ENCODE measurements around the gene EGFR.

DNA sequence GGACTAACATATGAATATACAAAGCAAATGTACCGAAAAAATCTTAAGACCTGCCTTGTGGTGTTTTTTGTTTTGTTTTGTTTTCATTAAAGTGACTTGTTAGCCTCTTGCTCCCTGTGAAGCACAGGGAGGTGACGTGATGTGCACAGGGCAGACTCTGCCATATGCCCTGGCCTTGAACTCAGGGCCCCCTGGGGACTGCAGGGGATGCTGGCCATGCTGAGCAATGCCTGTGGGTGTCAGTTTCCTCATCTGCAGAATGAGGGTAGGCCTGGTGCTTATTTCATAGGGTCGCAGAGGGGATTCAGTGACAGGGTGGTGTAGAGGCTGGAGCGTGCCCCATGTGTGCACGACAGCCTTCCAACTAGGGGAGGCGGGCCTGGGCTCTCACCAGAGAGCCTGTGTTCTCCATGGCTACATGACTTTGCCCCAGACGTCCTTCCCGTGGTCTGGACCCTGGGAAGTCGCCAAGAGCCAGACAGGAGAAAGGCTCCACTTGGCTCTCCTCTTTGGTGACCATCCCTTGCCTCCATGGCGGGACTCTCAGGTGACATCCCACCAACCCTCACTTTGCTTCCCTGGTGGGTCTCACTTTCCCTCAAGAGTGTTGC, 14.5 kb downstream of the EGFR start:
- TF ChIP-seq, protein P1, sequence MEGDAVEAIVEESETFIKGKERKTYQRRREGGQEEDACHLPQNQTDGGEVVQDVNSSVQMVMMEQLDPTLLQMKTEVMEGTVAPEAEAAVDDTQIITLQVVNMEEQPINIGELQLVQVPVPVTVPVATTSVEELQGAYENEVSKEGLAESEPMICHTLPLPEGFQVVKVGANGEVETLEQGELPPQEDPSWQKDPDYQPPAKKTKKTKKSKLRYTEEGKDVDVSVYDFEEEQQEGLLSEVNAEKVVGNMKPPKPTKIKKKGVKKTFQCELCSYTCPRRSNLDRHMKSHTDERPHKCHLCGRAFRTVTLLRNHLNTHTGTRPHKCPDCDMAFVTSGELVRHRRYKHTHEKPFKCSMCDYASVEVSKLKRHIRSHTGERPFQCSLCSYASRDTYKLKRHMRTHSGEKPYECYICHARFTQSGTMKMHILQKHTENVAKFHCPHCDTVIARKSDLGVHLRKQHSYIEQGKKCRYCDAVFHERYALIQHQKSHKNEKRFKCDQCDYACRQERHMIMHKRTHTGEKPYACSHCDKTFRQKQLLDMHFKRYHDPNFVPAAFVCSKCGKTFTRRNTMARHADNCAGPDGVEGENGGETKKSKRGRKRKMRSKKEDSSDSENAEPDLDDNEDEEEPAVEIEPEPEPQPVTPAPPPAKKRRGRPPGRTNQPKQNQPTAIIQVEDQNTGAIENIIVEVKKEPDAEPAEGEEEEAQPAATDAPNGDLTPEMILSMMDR (IDR thresholded peaks at IDR 0.05; ENCODE audit: low read depth, low read length, poor library complexity, severe bottlenecking), result no peak
- TF ChIP-seq EZH2phosphoT487 (IDR thresholded peaks at IDR 0.05; ENCODE audit: borderline replicate concordance, low read length), result no peak
